CD14-positive monocyte (primary cell): ENCODE measurements around the gene TFPI2. TPM values are rescaled to one million over a fixed set of nuclear protein-coding genes. Genes with fewer than 3 reads are reported as not detected.
A peak's percentile ranks its signal among the peaks of the same experiment; 100 is the strongest.
"Not testable (repeated sequence)": the region's sequence is repeated elsewhere in the genome, so short reads cannot be mapped to it uniquely, and the experiment has no call there.

Source experiments
- DNase-seq, 3 donors: peaks; one replicate each; pipeline ENCODE4 v3.0.0-alpha.2; 2011 to 2022
- H2AFZ ChIP-seq: 2 replicates; pipeline ENCODE4 v1.6.0; 2012; ENCODE audit warnings: mild to moderate bottlenecking, low read depth, low read length, inconsistent platforms; ENCODE audit not compliant: insufficient read depth, poor library complexity, severe bottlenecking
- H3K27ac ChIP-seq, 2 donors: 1 replicate in 1 of 2; 2 replicates in 1 of 2; pipeline ENCODE4 v1.5.1; 2012 to 2013; ENCODE audit warnings: low read length in 2 of 2, control low read depth in 1 of 2, inconsistent platforms in 1 of 2, low read depth in 1 of 2, mild to moderate bottlenecking in 1 of 2
- H3K27me3 ChIP-seq, 2 donors: one replicate each; pipeline versions ENCODE4 v1.6.0 to v1.6.1; 2011 to 2013; ENCODE audit warnings: low read length in 2 of 2; ENCODE audit not compliant: control insufficient read depth in 2 of 2, insufficient read depth in 2 of 2
- H3K36me3 ChIP-seq, 2 donors: replicated peaks in 1 of 2; 1 replicate in 1 of 2; 2 replicates in 1 of 2; pipeline versions ENCODE4 v1.5.1 to v1.6.1; 2012 to 2013; ENCODE audit warnings: low read length in 2 of 2, control low read depth in 1 of 2, inconsistent platforms in 1 of 2, mild to moderate bottlenecking in 1 of 2; ENCODE audit not compliant: insufficient read depth in 2 of 2, control insufficient read depth in 1 of 2
- H3K4me1 ChIP-seq, 2 donors: 1 replicate in 1 of 2; 2 replicates in 1 of 2; pipeline versions ENCODE4 v1.5.1 to v1.6.1; 2012 to 2013; ENCODE audit warnings: low read length in 2 of 2, control low read depth in 1 of 2, inconsistent platforms in 1 of 2, mild to moderate bottlenecking in 1 of 2, moderate library complexity in 1 of 2; ENCODE audit not compliant: insufficient read depth in 2 of 2, control insufficient read depth in 1 of 2
- H3K4me2 ChIP-seq: replicated peaks from 2 replicates; pipeline ENCODE3; 2012; ENCODE audit warnings: low read length, moderate library complexity, mild to moderate bottlenecking; ENCODE audit not compliant: poor library complexity, severe bottlenecking; ENCODE audit errors: extremely low read depth
- H3K4me3 ChIP-seq, 3 experiments: fragments of 200-600 bp in 1 of 3; sonication (generic) in 1 of 3; replicated peaks in 1 of 3; 1 replicate in 2 of 3; 2 replicates in 1 of 3; pipeline ENCODE4 v1.5.1; 2011 to 2013; ENCODE audit warnings: low read length in 3 of 3, mild to moderate bottlenecking in 3 of 3, control low read depth in 2 of 3, low read depth in 2 of 3, inconsistent platforms in 1 of 3, moderate library complexity in 1 of 3
- H3K79me2 ChIP-seq: 2 replicates; pipeline ENCODE4 v1.6.0; 2012; ENCODE audit warnings: mild to moderate bottlenecking, control low read depth, inconsistent platforms, low read length, moderate library complexity; ENCODE audit not compliant: insufficient read depth
- H3K9ac ChIP-seq: 2 replicates; pipeline ENCODE4 v1.6.0; 2017; ENCODE audit warnings: low read length, mild to moderate bottlenecking; ENCODE audit not compliant: insufficient read depth, poor library complexity, severe bottlenecking
- H3K9me3 ChIP-seq, 2 donors: replicated peaks in 1 of 2; 1 replicate in 1 of 2; 2 replicates in 1 of 2; pipeline versions ENCODE4 v1.5.1 to v1.6.1; 2012 to 2013; ENCODE audit warnings: low read length in 2 of 2, control low read depth in 1 of 2; ENCODE audit not compliant: control insufficient read depth in 1 of 2, insufficient read depth in 1 of 2
- H4K20me1 ChIP-seq: 2 replicates; pipeline ENCODE4 v1.6.0; 2012; ENCODE audit warnings: mild to moderate bottlenecking, low read length, control low read depth, moderate library complexity; ENCODE audit not compliant: insufficient read depth
- H3K27ac Mint-ChIP-seq, 7 donors: one replicate each; pipeline ENCODE4 v1.8.0; 2020; ENCODE audit warnings: mild to moderate bottlenecking in 7 of 7, mixed read lengths in 7 of 7, moderate library complexity in 6 of 7, inconsistent platforms in 2 of 7
- H3K27me3 Mint-ChIP-seq, 3 donors: one replicate each; pipeline ENCODE4 v1.8.0; 2021 to 2022; ENCODE audit warnings: low read depth in 3 of 3, mild to moderate bottlenecking in 3 of 3, mixed read lengths in 3 of 3, moderate library complexity in 3 of 3, inconsistent platforms in 1 of 3
- H3K36me3 Mint-ChIP-seq, 2 donors: one replicate each; pipeline ENCODE4 v1.8.0; 2020; ENCODE audit warnings: mixed read lengths in 2 of 2, inconsistent platforms in 1 of 2, mild to moderate bottlenecking in 1 of 2
- H3K4me1 Mint-ChIP-seq: one replicate; pipeline ENCODE4 v1.8.0; 2020; ENCODE audit warnings: mild to moderate bottlenecking, mixed read lengths
- H3K4me3 Mint-ChIP-seq, 2 donors: one replicate each; pipeline ENCODE4 v1.8.0; 2020; ENCODE audit warnings: mild to moderate bottlenecking in 2 of 2, mixed read lengths in 2 of 2, moderate library complexity in 1 of 2
- H3K9me3 Mint-ChIP-seq, 7 donors: one replicate each; pipeline ENCODE4 v1.8.0; 2020 to 2022; ENCODE audit warnings: mixed read lengths in 7 of 7, mild to moderate bottlenecking in 6 of 7, moderate library complexity in 6 of 7, inconsistent platforms in 2 of 7
- CTCF ChIP-seq: fragments of 200-600 bp; IDR thresholded peaks from one replicate; pipeline ENCODE4 v1.8.0; 2022; ENCODE audit warnings: antibody characterized with exemption, mild to moderate bottlenecking
- WGBS: methylation state at CpG from one replicate; pipeline ENCODE4 v1.1.5; 2013; ENCODE audit warnings: missing lambda C conversion rate; ENCODE audit not compliant: insufficient coverage; 5-methylcytosine and 5-hydroxymethylcytosine counted together
- intact Hi-C, 2 donors: fragments of 100-400 bp; cut with micrococcal nuclease; formaldehyde crosslinking; loops; one replicate each; pipeline versions ENCODE4 v1.15.0 to v1.15.1; 2023
- polyA plus RNA-seq, 3 donors: library from polyadenylated mRNA; depleted of rRNA in 1 of 3; unstranded in 2 of 3; stranded (reverse) in 1 of 3; fragments of 300-500 nt in 2 of 3; fragments of >200 nt in 1 of 3; fragmentation: Illumina TruSeq in 2 of 3; gene quantifications; 1 replicate in 2 of 3; 2 replicates in 1 of 3; pipeline ENCODE4 v1.2.3, GENCODE V29; 2012 to 2021

TFPI2 gene
- polyA plus RNA-seq, 3 donors, result not detected

GRCh38 chr7:93914581-93915066 is 24.1 kb upstream of the TFPI2 start:
- Histone ChIP-seq H3K4me2 (no peak overlapping the region), H2AFZ (no peak overlapping the region), H3K4me1 (no peaks in the 10 kb centered on the region), H3K9me3 (no peaks in the 10 kb centered on the region), H3K4me3 (no peak overlapping the region), H3K27ac (no peak overlapping the region), H4K20me1 (no peaks in the 10 kb centered on the region), H3K9ac (no peak overlapping the region), H3K27me3 (no peaks in the 10 kb centered on the region), H3K36me3 (no peaks in the 10 kb centered on the region), H3K79me2 (no peaks in the 10 kb centered on the region)
- Mint-ChIP-seq H3K27me3 (peaks cover 0 to 10% (median 6%) of the 10 kb centered on the region in 3 donors), H3K36me3 (no peaks in the 10 kb centered on the region), H3K4me3 (peak overlapping the region in 1 of 2 donors; percentile 21), H3K27ac (no peak overlapping the region), H3K4me1 (no peaks in the 10 kb centered on the region), H3K9me3 (no peaks in the 10 kb centered on the region)
- no peak for DNase-seq
- intact Hi-C loops, result no loop called here
- TF ChIP-seq CTCF, result no peak
- WGBS, result 100% methylated on average over 1 of the region's 7 CpGs

- Histone ChIP-seq H3K79me2 (no peaks in the 10 kb centered on the region), H3K9ac (no peak overlapping the region), H3K9me3 (no peaks in the 10 kb centered on the region), H3K4me2 (no peak overlapping the region), H3K27me3 (no peaks in the 10 kb centered on the region), H3K36me3 (no peaks in the 10 kb centered on the region), H3K4me1 (no peaks in the 10 kb centered on the region), H2AFZ (no peak overlapping the region), H3K27ac (no peak overlapping the region), H4K20me1 (no peaks in the 10 kb centered on the region), H3K4me3 (no peak overlapping the region)
- intact Hi-C loops, result no loop called here
- no peaks in the 10 kb centered on the region for H3K9me3 Mint-ChIP-seq
- H3K4me3 Mint-ChIP-seq, result no peak overlapping the region
- H3K27me3 Mint-ChIP-seq, result peaks cover 0 to 9% (median 6%) of the 10 kb centered on the region in 3 donors
- H3K27ac Mint-ChIP-seq, result no peak overlapping the region
- H3K36me3 Mint-ChIP-seq, result no peaks in the 10 kb centered on the region
- no peak for TF ChIP-seq CTCF
- no peak for DNase-seq
- no peaks in the 10 kb centered on the region for H3K4me1 Mint-ChIP-seq
Observed at GRCh38 chr7:93913197-93913596, 22.6 kb upstream of the TFPI2 start.

GRCh38 chr7:93911661-93912060 is 21.1 kb upstream of the TFPI2 start:
- H3K4me2 ChIP-seq, H3K4me3 Mint-ChIP-seq, H3K9ac ChIP-seq, H4K20me1 ChIP-seq, DNase-seq, H3K9me3 ChIP-seq, H3K27me3 Mint-ChIP-seq, H3K27ac ChIP-seq, H3K4me3 ChIP-seq, H3K4me1 Mint-ChIP-seq, H3K4me1 ChIP-seq, intact Hi-C loops, H3K27ac Mint-ChIP-seq, H3K36me3 ChIP-seq, H3K79me2 ChIP-seq, H3K36me3 Mint-ChIP-seq, H3K9me3 Mint-ChIP-seq, H3K27me3 ChIP-seq, H2AFZ ChIP-seq: not testable (repeated sequence)

GRCh38 chr7:93911242-93911641 is 20.7 kb upstream of the TFPI2 start:
- H3K4me1 ChIP-seq, H3K4me2 ChIP-seq, H3K9ac ChIP-seq, H3K27ac ChIP-seq, H3K4me3 Mint-ChIP-seq, H4K20me1 ChIP-seq, H3K9me3 ChIP-seq, H3K9me3 Mint-ChIP-seq, H3K27me3 Mint-ChIP-seq, DNase-seq, H3K27me3 ChIP-seq, intact Hi-C loops, H2AFZ ChIP-seq, H3K4me3 ChIP-seq, H3K79me2 ChIP-seq, H3K27ac Mint-ChIP-seq, H3K36me3 Mint-ChIP-seq, H3K4me1 Mint-ChIP-seq, H3K36me3 ChIP-seq: not testable (repeated sequence)
- whole genome bisulfite sequencing, result no CpG with 5 or more reads among the region's 3 CpGs
